Neuronal stem cell (in vitro differentiated cells): ENCODE data around the gene SCOC.

ENCODE experiments used
- DNase-seq: peaks from one replicate; pipeline ENCODE4 v3.0.0-alpha.2; 2013; ENCODE audit warnings: low spot score
- H2AFZ ChIP-seq: one replicate; pipeline ENCODE4 v1.6.1; 2013; ENCODE audit warnings: mild to moderate bottlenecking, low read length, inconsistent platforms
- H2AK5ac ChIP-seq: 2 replicates; pipeline ENCODE4 v1.6.1; 2013; ENCODE audit warnings: low read depth, mild to moderate bottlenecking, inconsistent platforms, low read length, moderate library complexity, mixed read lengths
- H2BK120ac ChIP-seq: 2 replicates; pipeline ENCODE4 v1.6.1; 2013; ENCODE audit warnings: low read depth, mild to moderate bottlenecking, inconsistent platforms, low read length, moderate library complexity, mixed read lengths
- H2BK12ac ChIP-seq: one replicate; pipeline ENCODE4 v1.6.1; 2013; ENCODE audit warnings: low read length, inconsistent platforms
- H2BK15ac ChIP-seq: 2 replicates; pipeline ENCODE4 v1.6.1; 2013; ENCODE audit warnings: mild to moderate bottlenecking, low read length, inconsistent platforms, mixed read lengths
- H2BK5ac ChIP-seq: one replicate; pipeline ENCODE4 v1.6.1; 2013; ENCODE audit warnings: inconsistent platforms, mild to moderate bottlenecking, low read length, moderate library complexity
- H3K14ac ChIP-seq: one replicate; pipeline ENCODE4 v1.6.1; 2013; ENCODE audit warnings: low read length, inconsistent platforms
- H3K18ac ChIP-seq: 2 replicates; pipeline ENCODE4 v1.6.1; 2013; ENCODE audit warnings: low read length, inconsistent platforms
- H3K23ac ChIP-seq: 2 replicates; pipeline ENCODE4 v1.6.1; 2013; ENCODE audit warnings: low read depth, mild to moderate bottlenecking, mixed read lengths, low read length, inconsistent platforms; ENCODE audit not compliant: poor library complexity
- H3K27ac ChIP-seq: replicated peaks from 3 replicates; pipeline ENCODE4 v1.5.1; 2013; ENCODE audit warnings: low read length, inconsistent platforms
- H3K27me3 ChIP-seq, 3 experiments: 2 replicates each; pipeline ENCODE4 v1.6.1; 2013; ENCODE audit warnings: low read length in 3 of 3, mild to moderate bottlenecking in 2 of 3, inconsistent platforms in 1 of 3, low read depth in 1 of 3, mixed read lengths in 1 of 3, moderate library complexity in 1 of 3; ENCODE audit not compliant: control insufficient read depth in 3 of 3, insufficient read depth in 3 of 3
- H3K36me3 ChIP-seq, 2 donors: replicated peaks in 1 of 2; 2 replicates each; pipeline ENCODE4 v1.6.1; 2013; ENCODE audit warnings: low read length in 2 of 2; ENCODE audit not compliant: control insufficient read depth in 2 of 2, insufficient read depth in 2 of 2
- H3K4ac ChIP-seq: 2 replicates; pipeline ENCODE4 v1.6.1; 2013; ENCODE audit warnings: inconsistent platforms, mild to moderate bottlenecking, low read length, moderate library complexity
- H3K4me1 ChIP-seq, 2 donors: 1 replicate in 1 of 2; 2 replicates in 1 of 2; pipeline ENCODE4 v1.6.1; 2013; ENCODE audit warnings: low read length in 2 of 2, low read depth in 1 of 2; ENCODE audit not compliant: control insufficient read depth in 2 of 2, insufficient read depth in 1 of 2
- H3K4me2 ChIP-seq: one replicate; pipeline ENCODE4 v1.6.1; 2013; ENCODE audit warnings: mild to moderate bottlenecking, low read length, inconsistent platforms; ENCODE audit not compliant: insufficient read depth, poor library complexity, severe bottlenecking
- H3K4me3 ChIP-seq, 2 donors: 2 replicates each; pipeline ENCODE4 v1.5.1; 2013; ENCODE audit warnings: low read length in 2 of 2, mild to moderate bottlenecking in 2 of 2, inconsistent platforms in 1 of 2, moderate library complexity in 1 of 2
- H3K79me1 ChIP-seq: one replicate; pipeline ENCODE4 v1.6.1; 2013; ENCODE audit warnings: low read depth, mild to moderate bottlenecking, inconsistent platforms, low read length, moderate library complexity
- H3K9ac ChIP-seq: one replicate; pipeline ENCODE4 v1.6.1; 2013; ENCODE audit warnings: mild to moderate bottlenecking, low read depth, low read length, inconsistent platforms; ENCODE audit not compliant: poor library complexity
- H3K9me3 ChIP-seq, 2 donors: replicated peaks in 1 of 2; 2 replicates each; pipeline versions ENCODE3 to v1.6.1; 2013; ENCODE audit warnings: low read length in 2 of 2, mild to moderate bottlenecking in 2 of 2, inconsistent platforms in 1 of 2, low read depth in 1 of 2, mixed read lengths in 1 of 2, moderate library complexity in 1 of 2; ENCODE audit not compliant: control insufficient read depth in 2 of 2, insufficient read depth in 1 of 2
- H4K8ac ChIP-seq: one replicate; pipeline ENCODE4 v1.6.1; 2013; ENCODE audit warnings: low read depth, mild to moderate bottlenecking, inconsistent platforms, low read length, moderate library complexity
- H4K91ac ChIP-seq: one replicate; pipeline ENCODE4 v1.6.1; 2013; ENCODE audit warnings: low read length, low read depth, mild to moderate bottlenecking, inconsistent platforms; ENCODE audit not compliant: poor library complexity
- WGBS, 2 donors: extraction: QIAGEN DNeasy Blood & Tissue Kit; methylation state at CpG; one replicate each; pipeline ENCODE4 v1.1.7; 2013; ENCODE audit warnings: missing lambda C conversion rate in 2 of 2, mixed read lengths in 1 of 2; ENCODE audit not compliant: insufficient read length in 2 of 2, insufficient replicate concordance in 1 of 2; ENCODE audit errors: extremely low coverage in 2 of 2; 5-methylcytosine and 5-hydroxymethylcytosine counted together

SCOC gene

GRCh38 chr4:140331876-140332275, 41.6 kb upstream of the SCOC start:
- Histone ChIP-seq H3K18ac (no peak overlapping the region), H3K4me1 (no peaks in the 10 kb centered on the region), H2BK15ac (no peak overlapping the region), H2BK12ac (no peak overlapping the region), H3K27me3 (no peaks in the 10 kb centered on the region), H3K9ac (no peak overlapping the region), H3K36me3 (no peaks in the 10 kb centered on the region), H3K9me3 (no peaks in the 10 kb centered on the region), H2AK5ac (no peak overlapping the region), H4K91ac (no peak overlapping the region), H3K4me3 (no peak overlapping the region), H3K27ac (no peak overlapping the region), H3K23ac (no peak overlapping the region), H3K79me1 (no peaks in the 10 kb centered on the region), H3K14ac (no peak overlapping the region), H2AFZ (no peak overlapping the region), H3K4ac (no peak overlapping the region), H4K8ac (no peak overlapping the region), H2BK120ac (no peak overlapping the region), H3K4me2 (no peak overlapping the region), H2BK5ac (no peak overlapping the region)
- no peak for DNase-seq
- no CpG with 5 or more reads among the region's 5 CpGs for WGBS, 2 donors

DNA sequence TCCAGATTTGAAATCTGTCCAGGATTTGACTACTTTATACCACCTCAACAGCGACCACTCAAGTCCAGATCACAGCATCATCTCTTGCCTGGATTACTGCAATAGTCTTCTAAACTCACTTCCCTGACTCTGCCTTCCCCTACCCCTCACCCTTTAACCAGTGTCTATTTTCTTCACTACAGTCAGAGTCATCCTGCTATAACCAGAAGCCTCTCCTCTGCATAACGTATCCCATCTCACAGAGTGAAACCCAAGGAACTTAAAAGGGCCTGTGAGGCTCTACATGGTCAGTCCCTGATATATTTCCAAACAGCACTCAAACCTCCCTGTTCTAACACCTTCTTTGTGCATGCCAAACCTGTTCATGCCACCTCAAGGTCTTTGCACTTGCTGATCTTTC, 40.7 kb upstream of the SCOC start:
- H3K4me2 ChIP-seq: no peak overlapping the region
- no peak overlapping the region for H4K91ac ChIP-seq
- H3K27me3 ChIP-seq: no peaks in the 10 kb centered on the region
- no peaks in the 10 kb centered on the region for H3K9me3 ChIP-seq
- H2BK12ac ChIP-seq: no peak overlapping the region
- no peaks in the 10 kb centered on the region for H3K79me1 ChIP-seq
- H3K23ac ChIP-seq: no peak overlapping the region
- H2BK120ac ChIP-seq: no peak overlapping the region
- H4K8ac ChIP-seq: no peak overlapping the region
- no peak overlapping the region for H3K4me3 ChIP-seq
- H2AFZ ChIP-seq: no peak overlapping the region
- no peak overlapping the region for H2AK5ac ChIP-seq
- H3K4me1 ChIP-seq: no peaks in the 10 kb centered on the region
- no peak overlapping the region for H2BK15ac ChIP-seq
- DNase-seq: no peak
- H2BK5ac ChIP-seq: no peak overlapping the region
- H3K9ac ChIP-seq: no peak overlapping the region
- no peak overlapping the region for H3K27ac ChIP-seq
- no peaks in the 10 kb centered on the region for H3K36me3 ChIP-seq
- no peak overlapping the region for H3K18ac ChIP-seq
- H3K14ac ChIP-seq: no peak overlapping the region
- no peak overlapping the region for H3K4ac ChIP-seq
- WGBS, 2 donors: no CpG with 5 or more reads among the region's 2 CpGs

GRCh38 chr4:140333523-140333922, 39.9 kb upstream of the SCOC start:
- no peak for DNase-seq
- no peaks in the 10 kb centered on the region for H3K27me3 ChIP-seq
- H4K8ac ChIP-seq: no peak overlapping the region
- no peak overlapping the region for H2AFZ ChIP-seq
- H3K4me3 ChIP-seq: no peak overlapping the region
- H2BK120ac ChIP-seq: no peak overlapping the region
- no peak overlapping the region for H2AK5ac ChIP-seq
- no peaks in the 10 kb centered on the region for H3K4me1 ChIP-seq
- no peak overlapping the region for H3K27ac ChIP-seq
- no peak overlapping the region for H3K4me2 ChIP-seq
- no peak overlapping the region for H4K91ac ChIP-seq
- H3K14ac ChIP-seq: no peak overlapping the region
- H3K36me3 ChIP-seq: no peaks in the 10 kb centered on the region
- no peak overlapping the region for H2BK5ac ChIP-seq
- no peak overlapping the region for H3K4ac ChIP-seq
- no peaks in the 10 kb centered on the region for H3K9me3 ChIP-seq
- H3K18ac ChIP-seq: no peak overlapping the region
- no peaks in the 10 kb centered on the region for H3K79me1 ChIP-seq
- no peak overlapping the region for H2BK12ac ChIP-seq
- H3K9ac ChIP-seq: no peak overlapping the region
- no peak overlapping the region for H2BK15ac ChIP-seq
- no peak overlapping the region for H3K23ac ChIP-seq

DNA sequence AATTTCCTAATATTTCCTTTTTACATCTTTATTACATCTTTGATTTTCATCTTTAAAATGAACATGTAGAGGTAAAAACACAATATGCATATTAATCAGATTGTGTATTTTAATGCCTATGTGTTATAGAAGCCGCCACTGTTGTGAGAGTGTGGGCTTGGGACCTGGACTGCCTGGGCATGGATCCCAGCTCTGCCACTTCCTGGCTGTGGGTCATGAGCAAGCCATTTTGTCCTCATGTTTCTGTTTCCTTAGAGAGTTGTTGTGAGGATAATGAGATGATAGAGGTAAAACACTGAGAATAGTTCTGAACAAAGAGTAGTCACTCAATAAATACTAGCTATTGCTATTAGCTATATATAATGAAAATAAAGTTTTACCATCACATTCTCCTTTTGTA, 38.4 kb upstream of the SCOC start:
- Histone ChIP-seq H2BK5ac (no peak overlapping the region), H3K18ac (no peak overlapping the region), H3K4me2 (no peak overlapping the region), H3K9ac (no peak overlapping the region), H3K79me1 (no peaks in the 10 kb centered on the region), H2BK15ac (no peak overlapping the region), H2AFZ (no peak overlapping the region), H4K8ac (no peak overlapping the region), H3K36me3 (no peaks in the 10 kb centered on the region), H2AK5ac (no peak overlapping the region), H3K4ac (no peak overlapping the region), H2BK12ac (no peak overlapping the region), H3K9me3 (no peaks in the 10 kb centered on the region), H3K27me3 (no peaks in the 10 kb centered on the region), H3K27ac (no peak overlapping the region), H3K4me1 (no peaks in the 10 kb centered on the region), H3K4me3 (no peak overlapping the region), H3K14ac (no peak overlapping the region), H3K23ac (no peak overlapping the region), H2BK120ac (no peak overlapping the region), H4K91ac (no peak overlapping the region)
- no peak for DNase-seq
- WGBS, 2 donors: no CpG with 5 or more reads among the region's 1 CpG
